ENCODE measurements around the gene CLPSL1.
"Not testable (repeated sequence)": the region's sequence is repeated elsewhere in the genome, so short reads cannot be mapped to it uniquely, and the experiment has no call there.

The CLPSL1 gene, protein sequence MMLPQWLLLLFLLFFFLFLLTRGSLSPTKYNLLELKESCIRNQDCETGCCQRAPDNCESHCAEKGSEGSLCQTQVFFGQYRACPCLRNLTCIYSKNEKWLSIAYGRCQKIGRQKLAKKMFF

DNA sequence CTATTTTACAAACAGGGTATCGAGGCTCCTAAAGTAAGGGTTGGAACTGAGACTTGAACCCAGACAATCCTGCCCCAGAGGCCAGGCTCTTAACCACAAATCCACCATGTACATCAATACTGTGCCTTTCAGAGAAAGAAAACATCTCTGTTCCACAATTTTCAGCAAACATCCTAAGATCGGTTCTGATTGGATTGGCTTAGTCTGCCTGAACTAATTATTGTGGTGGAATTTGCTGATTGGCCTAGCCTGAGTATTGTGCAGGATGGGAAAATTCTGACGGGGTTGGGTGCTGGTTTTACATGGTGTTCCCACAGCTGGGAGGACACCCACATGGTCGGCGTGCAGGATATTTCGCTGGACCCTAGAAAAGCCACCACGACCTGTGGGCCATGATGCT lies at the start of gene CLPSL1:
CLPSL1 (plus strand) TSS at position 301 of the 400 bp plus-strand sequence; CDS start at position 393, 92 bp downstream.
- no peak for DNase-seq (ENCODE audit: low read depth)

DNA sequence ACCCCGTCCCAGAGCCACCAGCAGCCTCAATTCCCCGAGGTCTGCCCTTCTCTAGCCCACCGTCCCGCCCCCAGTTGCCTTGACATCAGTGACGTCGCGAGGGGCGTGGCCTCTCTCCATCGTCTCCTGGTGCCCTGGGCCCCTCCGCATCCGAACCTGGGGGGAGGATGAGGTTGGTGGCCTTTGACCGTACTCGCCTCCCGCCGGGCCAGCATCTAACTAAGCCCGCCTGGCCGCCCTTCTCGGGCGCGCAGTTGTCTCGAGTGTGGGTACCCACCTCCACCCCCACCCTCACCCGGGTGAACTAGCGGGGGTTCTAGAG lies 49.4 kb upstream of the CLPSL1 start:
- peak; percentile 77 for DNase-seq (ENCODE audit: low read depth)

DNA sequence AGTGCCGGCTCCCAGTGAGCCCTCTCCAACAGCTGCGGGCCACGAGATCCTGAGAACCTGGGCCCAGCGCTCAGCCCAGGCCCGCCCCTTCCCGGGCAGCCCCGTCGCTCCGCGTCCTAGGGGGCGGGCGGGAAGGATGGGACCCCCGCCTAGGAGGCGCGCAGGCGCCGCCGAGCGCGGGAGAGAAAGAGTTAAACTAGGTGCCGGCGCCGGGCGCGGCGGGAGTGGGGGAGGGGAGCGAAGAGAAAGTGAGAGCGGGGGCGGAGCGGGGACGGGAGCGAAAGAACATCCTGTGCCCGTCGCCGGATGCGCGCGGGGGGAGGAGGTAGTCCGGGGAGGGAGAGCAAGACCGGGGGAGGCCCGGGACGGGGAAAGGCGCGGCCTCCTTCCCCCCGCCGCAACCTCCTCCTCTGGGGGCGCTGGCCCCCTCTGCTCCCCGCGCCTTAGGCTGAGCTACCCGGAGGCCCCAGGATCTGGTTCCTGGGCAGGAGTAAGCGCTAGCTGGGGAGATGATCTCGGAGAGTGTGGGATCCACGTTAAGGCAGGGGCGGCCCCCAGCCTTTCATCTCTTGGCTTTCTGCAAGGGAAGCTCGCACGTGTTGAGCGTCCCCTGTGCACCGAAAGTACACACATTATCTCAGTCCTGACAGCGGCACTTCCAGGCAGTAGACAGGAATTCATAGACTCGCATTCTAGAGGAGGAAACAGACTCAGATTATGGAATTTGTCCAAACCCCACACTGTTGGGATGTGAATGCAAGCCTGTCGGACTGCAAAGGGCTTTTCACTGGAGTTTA lies 48.9 kb upstream of the CLPSL1 start:
- peak; percentile 89 for DNase-seq (ENCODE audit: low read depth)

DNA sequence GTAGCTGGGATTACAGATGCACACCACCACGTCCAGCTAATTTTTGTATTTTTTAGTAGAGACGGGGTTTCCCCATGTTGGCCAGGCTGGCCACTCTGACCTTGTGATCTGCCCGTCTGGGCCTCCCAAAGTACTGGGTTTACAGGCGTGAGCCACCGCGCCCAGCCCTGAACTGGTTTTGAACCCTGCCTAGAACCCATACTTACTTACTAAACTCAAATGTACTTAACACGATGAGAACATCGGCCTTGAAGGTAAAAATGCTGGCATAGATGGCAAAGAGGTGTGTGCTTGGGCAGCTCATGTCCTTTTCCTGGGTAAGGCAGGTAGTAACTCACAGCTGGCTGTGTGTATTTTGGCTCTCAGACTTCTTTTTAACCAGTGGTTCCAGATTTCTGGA lies 47.2 kb upstream of the CLPSL1 start:
- DNase-seq (ENCODE audit: low read depth), result no peak

DNA sequence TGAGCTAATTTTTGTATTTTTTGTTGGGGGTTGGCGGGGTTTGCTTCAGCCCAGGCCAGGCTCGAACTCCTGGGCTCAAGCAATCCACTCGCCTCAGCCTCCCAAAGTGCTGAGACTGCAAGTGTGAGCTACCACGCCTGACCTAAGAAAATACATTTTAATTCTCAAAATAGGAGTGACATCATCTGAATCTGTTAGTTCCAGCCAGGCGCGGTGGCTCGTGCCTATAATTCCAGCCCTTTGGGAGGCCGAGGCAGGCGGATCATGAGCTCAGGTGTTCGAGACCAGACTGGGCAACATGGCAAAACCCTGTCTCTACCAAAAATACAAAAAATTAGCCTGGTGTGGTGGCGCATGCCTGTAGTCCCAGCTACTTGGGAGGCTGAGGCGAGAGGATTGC lies 46.5 kb upstream of the CLPSL1 start:
- DNase-seq (ENCODE audit: low read depth), result not testable (repeated sequence)

DNA sequence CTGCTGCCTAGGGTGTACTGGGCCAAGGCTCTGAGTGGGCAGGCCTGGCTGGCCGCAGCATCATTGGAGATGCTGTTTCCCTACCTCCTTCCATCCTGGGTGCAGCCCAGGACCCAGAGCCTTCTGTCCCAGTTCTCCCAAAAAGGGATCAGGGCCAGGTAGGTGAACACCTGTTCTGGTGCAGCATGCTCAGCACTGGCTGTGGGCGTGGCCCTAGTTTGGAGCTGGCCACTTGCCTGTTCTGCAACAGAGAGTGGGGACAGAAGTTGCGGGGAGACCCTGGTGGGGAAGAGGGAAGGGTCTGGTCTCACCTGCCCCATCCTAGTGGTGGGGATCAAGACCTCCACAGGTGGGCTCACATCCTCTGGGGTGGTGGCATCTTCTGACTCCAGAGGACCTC lies 45.4 kb upstream of the CLPSL1 start:
- no peak for DNase-seq (ENCODE audit: low read depth)

DNA sequence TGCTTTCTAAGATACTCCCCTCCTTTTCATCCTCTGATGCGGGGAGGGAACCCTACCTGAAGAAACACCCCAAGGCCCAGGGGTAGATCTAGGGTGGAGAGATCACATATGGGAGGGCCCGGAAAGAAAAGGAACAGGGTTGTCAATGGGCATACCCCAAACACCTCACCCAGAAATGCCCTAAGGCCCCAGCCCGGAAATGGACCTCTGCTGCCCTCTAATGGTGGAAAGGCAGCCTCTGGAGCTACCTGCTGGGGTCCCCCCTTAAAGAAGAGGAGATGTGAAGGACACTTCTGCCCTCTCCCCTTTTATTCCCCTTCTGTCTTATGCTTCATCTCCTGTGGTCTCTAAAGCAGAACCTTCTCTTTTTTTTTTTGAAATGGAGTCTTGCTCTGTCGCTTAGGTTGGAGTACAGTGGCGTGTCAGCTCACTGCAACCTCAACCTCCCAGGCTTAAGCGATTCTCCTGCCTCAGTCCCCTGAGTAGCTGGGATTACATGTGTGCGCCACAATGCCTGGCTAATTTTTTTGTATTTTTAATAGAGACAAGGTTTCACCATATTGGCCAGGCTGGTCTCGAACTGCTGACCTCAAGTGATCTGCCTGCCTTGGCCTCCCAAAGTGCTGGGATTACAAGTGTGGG lies 44.4 kb upstream of the CLPSL1 start:
- peak; percentile 62 for DNase-seq (ENCODE audit: low read depth)

DNA sequence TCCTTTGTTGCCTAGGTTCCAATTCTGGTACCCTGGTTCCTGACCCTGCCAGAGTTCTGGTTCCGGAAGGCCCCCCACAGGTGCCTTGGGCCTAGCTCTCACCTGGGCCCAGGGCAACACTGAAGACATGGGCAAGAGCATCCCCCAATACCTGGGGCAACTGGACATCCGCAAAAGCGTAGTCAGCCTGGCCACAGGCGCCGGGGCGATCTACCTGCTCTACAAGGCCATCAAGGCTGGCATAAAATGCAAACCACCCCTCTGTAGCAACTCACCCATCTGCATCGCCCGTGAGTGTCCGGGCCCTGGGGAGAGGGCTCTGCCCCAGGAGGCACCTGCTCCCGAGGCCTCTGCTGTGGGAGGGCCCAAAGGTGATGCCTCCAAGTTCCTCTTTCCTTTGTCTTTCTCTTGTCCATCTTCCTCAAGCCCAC lies 43.8 kb upstream of the CLPSL1 start, which contains the start of gene ARMC12:
ARMC12 (plus strand) TSS at position 51 of the 431 bp plus-strand sequence; CDS start at position 128, 77 bp downstream.
- no peak for DNase-seq (ENCODE audit: low read depth)

DNA sequence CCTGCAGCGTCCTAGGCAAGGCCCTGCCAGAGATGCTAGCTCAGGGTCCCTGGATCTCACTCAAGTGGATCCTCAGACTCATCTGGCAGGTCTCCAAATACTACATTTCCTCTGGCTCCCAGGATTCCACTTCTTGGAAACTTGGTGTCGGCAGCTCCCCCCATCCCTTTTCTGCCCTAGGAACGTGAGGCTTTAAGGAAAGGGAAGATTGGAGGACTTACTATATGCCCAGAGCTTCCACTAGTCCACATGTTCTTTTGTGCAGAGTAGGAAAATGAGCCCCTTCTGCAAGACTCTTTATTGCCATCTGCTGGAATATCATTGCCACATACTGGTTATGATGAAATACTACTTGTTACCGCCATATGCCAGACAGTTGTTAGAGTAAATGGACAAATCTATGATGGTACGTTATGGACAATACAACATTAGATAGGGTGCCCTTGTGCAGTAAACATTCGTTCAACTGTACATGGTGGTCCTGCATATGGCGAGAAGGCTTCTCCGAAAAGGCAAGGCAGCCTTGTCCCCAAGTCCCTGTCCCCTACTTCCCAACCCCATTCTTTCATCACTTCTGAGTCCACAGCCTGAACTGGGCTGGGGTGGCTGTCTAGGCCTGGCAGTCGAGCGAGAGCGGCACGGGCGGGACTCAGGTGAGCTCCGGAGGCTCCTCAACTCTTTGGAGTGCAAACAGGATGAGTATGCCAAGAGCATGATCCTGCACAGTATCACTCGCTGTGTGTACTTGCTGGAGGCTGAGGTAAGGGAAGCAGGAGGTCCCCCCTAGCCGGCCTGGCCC lies 43.2 kb upstream of the CLPSL1 start:
- peak; percentile 80 for DNase-seq (ENCODE audit: low read depth)

DNA sequence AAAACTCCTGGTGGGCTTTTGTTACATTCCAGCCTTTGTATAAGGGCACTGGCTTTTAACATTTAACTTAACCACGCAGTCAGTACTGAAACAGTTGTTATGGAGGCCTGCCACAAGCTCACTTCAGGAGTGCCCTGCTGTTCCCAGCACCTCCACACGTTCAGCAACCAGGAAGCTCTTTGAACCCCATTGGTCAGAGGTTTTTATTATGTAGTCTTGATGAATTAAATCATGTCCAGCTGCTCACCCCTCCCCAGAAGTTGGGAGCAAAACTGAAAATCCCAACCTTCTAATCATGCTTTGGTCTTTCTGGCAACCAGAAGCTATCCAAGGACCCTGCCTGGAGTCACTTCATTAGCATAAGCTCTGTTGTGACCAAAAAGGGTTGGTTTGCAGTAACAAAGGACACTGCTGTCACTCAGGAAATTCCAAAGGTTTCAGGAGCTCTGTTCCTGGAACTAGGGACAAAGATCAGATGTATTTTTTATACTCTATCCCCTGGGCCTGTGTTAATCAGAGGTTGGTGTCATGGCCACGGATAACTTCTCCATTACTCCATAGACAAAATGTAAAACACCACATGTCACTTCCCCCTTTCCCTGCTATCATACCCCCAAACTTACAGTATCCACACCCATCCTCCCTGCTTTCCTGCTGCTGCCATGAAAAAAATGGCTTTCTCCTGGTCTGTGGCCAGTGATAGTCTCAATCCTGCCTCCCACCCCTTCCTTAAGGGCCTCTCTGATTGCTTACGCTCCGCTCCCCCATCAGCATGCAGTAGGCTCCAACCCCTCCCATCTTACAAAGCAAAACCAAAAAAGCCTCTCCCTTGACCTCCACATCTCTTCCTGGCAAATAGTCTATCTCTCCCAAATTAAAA lies 40.9 kb upstream of the CLPSL1 start:
- DNase-seq (ENCODE audit: low read depth), result no peak

DNA sequence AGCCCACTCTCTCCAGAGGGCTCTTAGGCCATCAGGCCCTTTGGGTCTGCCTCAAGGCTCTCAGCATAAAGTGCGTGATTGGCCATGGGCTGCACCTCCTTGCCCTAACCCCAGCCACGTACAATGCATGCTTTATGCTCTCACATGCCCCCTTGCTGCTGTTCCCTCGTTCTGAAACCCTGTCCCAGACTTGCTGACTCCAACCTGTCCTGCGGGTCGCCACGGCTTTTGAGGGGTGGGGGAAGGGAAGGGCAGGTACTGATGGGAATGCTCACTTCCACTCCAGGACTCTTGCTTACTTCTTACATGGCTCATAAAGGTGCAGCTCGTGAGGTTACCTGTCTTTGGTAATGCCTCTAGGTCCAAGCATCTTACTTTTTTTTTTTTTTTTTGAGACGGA lies 38.0 kb upstream of the CLPSL1 start:
- no peak for DNase-seq (ENCODE audit: low read depth)

DNA sequence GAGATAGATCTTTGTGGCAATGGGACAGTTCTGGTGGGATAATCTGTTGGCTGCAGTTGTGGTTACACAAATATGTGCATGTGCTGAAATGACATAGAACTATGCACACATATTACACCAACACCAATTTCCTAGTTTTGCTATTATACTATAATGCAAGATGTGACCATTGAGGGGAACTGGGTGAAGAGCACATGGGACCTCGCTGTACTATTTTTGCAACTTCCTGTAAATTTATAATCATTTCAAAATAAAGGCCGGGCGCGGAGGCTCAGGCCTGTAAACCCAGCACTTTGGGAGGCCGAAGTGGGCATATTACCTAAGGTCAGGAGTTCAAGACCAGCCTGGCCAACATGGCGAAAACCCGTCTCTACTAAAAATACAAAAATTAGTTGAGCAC lies 35.3 kb upstream of the CLPSL1 start:
- DNase-seq (ENCODE audit: low read depth), result no peak

DNA sequence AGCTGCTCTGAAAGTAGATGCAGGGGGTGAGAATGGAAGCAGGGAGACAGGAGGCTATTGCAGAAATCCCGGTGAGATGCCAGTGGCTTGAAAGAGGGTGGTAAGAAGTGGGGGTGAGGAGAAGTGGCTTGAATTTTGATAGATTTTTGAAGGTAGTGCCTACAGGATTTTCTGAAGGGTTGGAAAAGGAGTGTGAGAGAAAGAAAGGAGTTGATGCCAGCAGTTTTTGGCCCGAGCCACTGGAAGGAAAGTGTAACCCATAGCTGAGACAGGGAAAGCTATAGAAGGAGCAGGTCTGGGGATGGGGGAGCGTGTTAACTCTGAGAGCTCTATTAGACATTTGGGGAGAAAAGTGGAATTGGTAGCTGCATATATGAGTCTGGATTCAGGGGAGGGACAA lies 34.3 kb upstream of the CLPSL1 start:
- no peak for DNase-seq (ENCODE audit: low read depth)

DNA sequence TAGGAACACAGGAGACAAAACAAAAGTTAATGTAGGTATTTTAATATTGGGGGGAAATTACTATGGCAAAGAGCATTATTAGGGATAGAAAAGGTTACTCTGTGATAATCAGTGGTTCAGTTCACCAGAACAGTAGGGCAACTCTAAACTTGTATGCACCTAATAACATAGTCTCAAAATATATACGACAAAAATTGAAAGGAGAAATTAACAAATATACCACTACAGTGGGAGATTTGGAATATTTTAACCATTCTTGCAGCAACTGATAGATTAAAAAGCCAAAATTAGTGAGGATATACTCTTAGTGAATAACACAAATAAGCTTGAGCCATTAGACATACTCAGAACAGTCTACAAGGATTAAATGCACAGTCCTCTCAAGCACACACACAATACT lies 32.9 kb upstream of the CLPSL1 start:
- no peak for DNase-seq (ENCODE audit: low read depth)

DNA sequence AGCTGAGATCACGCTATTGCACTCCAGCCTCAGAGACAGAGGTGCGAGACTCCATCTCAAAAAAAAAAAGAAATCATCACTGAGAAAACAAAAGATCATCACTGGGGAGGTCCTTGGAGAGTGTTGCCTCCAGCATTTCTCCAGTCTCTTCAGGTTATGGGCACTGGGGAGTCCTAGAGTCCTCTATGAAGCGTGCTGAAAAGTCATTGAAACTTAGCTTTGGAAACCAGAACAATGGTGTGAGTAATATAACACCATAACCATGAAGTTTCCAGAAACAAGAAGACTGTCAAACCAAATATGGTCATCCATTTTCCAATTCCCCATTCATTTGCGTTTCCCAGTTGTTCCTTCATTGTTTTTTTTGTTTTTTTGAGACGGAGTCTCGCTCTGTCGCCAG lies 30.3 kb upstream of the CLPSL1 start:
- DNase-seq (ENCODE audit: low read depth), result no peak

DNA sequence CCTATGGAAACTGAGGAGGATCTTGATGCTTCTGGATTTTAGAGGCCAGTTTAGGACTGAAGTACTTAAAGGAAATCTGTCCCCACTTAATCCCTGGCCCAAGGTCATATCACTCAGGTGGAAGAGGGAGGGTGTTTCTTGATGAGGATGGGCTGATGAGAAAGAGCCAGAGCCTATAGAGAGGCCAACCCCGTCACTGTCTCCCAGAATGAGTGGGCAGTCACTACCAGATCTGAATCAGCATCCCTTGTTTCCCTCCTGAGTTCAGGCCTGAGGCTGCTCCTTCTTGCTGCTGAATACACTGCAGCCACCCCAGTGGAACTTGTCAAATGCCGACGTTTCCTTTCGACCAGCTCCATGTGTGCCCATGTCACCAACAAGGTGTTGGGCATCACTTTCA lies 29.2 kb upstream of the CLPSL1 start:
- no peak for DNase-seq (ENCODE audit: low read depth)

DNA sequence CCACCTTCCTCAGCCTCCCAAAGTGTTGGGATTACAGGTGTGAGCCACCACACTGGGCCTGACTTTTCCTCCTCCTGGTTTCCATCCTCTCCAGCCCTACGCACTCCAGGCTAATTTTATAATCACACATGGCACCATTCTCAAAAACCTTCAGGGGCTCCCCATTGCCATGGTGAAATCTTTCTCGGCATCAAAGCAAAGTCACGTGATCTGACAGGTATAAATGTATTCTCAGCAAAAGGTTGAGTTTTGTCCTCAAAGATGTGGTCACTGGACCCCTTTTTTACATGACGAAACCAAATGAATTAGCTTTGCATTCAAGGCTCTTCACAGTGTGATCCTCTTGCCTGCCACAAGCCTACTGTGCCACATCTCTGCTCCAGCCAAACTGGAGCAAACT lies 28.5 kb upstream of the CLPSL1 start:
- no peak for DNase-seq (ENCODE audit: low read depth)

DNA sequence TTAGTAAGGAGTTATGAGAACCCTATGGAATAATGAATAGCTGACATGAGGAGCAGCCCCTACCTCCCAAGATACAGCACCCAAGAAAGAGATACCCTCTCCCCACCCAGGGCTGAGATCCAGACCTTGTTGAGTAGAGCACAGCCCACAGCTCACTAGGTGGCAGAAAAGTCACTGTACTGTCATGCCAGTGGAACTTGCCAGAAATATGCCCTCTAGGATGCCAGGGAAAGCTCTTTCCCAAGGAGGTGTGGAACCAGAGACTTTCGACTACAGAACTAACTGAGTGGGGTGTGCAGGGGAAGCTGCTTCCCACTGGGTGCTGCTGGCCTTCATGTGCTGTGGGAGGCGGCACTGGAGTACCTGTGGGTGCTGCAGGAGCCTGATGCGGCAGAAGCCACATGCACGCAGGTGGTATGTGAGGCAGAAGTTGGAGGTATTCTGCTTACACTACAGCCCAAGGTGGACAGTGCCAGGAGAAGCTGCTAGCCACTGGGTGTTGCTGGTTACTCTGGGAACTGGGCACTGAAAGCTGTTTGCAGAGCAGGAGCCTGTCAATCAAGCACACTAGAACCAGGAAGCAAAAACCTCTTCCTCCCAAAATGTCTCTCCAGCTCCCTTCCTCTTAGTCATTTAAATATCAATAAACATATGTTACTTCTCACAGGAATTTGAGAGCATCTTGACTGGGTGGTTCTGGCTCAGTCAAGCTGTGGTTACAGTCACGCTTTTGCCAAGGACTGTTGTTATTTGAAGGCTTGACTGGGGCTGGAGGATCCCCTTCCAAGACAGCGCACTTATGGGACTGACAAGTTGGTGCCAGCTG lies 26.2 kb upstream of the CLPSL1 start:
- peak; percentile 53 for DNase-seq (ENCODE audit: low read depth)

DNA sequence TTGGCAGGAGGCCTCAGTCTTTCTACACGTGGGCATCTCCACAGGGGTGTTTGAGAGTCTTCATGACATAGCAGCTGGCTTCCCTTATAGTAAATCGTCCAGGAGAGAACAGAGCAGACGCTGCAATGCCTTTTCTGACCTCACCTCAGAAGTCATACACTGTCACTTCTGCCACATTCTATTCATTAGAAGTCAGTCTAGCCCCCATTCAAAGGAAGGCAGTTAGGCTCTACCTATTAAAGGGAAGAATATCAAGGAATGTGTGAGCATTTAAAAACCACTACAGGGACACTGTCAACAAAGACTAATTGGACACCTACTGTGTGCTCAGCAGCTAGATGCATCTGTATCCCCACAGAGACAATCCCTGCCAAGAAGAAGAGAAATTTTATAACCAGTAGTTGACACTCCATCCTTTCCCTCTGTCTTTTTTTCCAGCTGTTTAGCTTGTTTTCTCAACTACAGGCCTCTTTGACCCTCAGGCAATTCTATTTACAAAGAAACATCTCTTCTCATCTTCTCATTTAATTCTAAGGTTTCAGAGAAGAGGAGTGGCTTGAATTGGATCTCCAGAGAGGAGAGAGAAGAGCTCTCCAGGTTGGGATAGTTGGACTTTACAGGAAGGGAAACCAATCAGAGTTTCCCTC lies 25.4 kb upstream of the CLPSL1 start:
- no peak for DNase-seq (ENCODE audit: low read depth)

DNA sequence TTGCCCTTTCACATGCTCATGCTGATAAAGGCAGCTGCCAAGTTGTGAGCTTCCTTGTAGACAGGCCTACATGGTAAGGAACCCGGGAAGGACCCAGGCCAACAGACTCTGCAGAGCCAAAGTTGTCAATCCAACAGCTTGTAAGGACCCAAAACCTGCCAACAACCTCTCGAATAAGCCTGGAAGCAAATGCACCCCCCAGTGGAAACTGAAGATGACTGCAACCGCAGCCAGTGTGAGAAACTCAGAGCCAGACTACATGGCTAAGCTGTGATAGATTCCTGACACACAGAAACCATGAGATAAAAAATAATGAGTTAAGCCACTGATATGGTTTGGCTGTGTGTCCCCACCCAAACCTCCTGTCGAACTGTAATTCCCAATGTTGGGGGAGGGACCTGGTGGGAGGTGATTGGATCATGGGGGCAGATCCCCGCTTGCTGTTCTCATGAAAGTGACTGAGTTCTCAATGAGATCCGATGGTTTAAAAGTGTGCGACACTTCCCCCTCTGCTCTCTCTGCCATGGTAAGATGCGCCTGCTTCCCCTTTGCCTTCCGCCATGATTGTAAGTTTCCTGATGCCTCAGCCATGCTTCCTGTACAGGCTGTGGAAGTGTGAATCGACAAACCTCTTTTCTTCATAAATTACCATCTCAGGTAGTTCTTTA lies 23.2 kb upstream of the CLPSL1 start:
- peak; percentile 23 for DNase-seq (ENCODE audit: low read depth)
